GM23338 (cell line): ENCODE results near the gene TRIOBP.

Experiments used
- CREB1 ChIP-seq: fragments of 250-450 bp; sonication (Bioruptor Pico); IDR thresholded peaks from 2 replicates; pipeline ENCODE4 v1.5.0; 2020; ENCODE audit warnings: low read depth, mild to moderate bottlenecking, moderate library complexity
- CTCF ChIP-seq, 2 experiments: fragments of 200-600 bp in 1 of 2; sonication (generic) in 1 of 2; conservative IDR thresholded peaks; 2 replicates each; pipeline versions ENCODE4 v1.5.1 to v1.6.1; 2016 to 2017; ENCODE audit warnings: antibody characterized with exemption in 2 of 2, low read depth in 2 of 2, mild to moderate bottlenecking in 2 of 2, moderate library complexity in 1 of 2
- ETS1 ChIP-seq: IDR thresholded peaks from 2 replicates; pipeline ENCODE4 v1.6.1; 2016; ENCODE audit warnings: antibody characterized with exemption
- EZH2 ChIP-seq: fragments of 200-600 bp; sonication (generic); IDR thresholded peaks from one replicate; pipeline ENCODE4 v1.8.0; 2017; ENCODE audit warnings: antibody characterized with exemption, mild to moderate bottlenecking, low read depth; ENCODE audit not compliant: unreplicated experiment
- EZH2phosphoT487 ChIP-seq: fragments of 200-600 bp; sonication (generic); IDR thresholded peaks from one replicate; pipeline ENCODE4 v1.8.1; 2018; ENCODE audit warnings: antibody characterized with exemption; ENCODE audit not compliant: unreplicated experiment
- NANOG ChIP-seq: IDR thresholded peaks from 2 replicates; pipeline ENCODE4 v1.6.1; 2016; ENCODE audit warnings: antibody characterized with exemption, borderline replicate concordance
- POLR2AphosphoS5 ChIP-seq: IDR thresholded peaks from 2 replicates; pipeline ENCODE4 v1.6.1; 2016; ENCODE audit warnings: antibody characterized with exemption, low read depth
- ZNF331 ChIP-seq: fragments of 250-450 bp; sonication (Bioruptor Pico); IDR thresholded peaks from 2 replicates; pipeline ENCODE4 v1.5.0; 2020; ENCODE audit warnings: low read depth, mild to moderate bottlenecking, moderate library complexity

- TF ChIP-seq CTCF (conservative IDR thresholded peaks at IDR 0.05; ENCODE audit: low read depth in 2 of 2) (no peak), POLR2AphosphoS5 (no peak), EZH2 (no peak), ETS1 (no peak), ZNF331 (CRISPR knock-in tag) (no peak), CREB1 (CRISPR knock-in tag) (no peak), EZH2phosphoT487 (no peak), NANOG (no peak)
These were observed 29.5 kb downstream of the TRIOBP start for GRCh38 chr22:37726241-37726887.
